ENCODE results near the gene NYAP1.

Gene NYAP1

GRCh38 chr7:100469227-100470044, 14.3 kb upstream of the NYAP1 start (continued):
- TF ChIP-seq ZBTB20 (tag by site-specific recombination; IDR thresholded peaks at IDR 0.05) (no peak), ZNF433 (tag by site-specific recombination; IDR thresholded peaks at IDR 0.05; ENCODE audit: low read depth) (no peak)

GRCh38 chr7:100471021-100471420, 12.7 kb upstream of the NYAP1 start:
- Histone ChIP-seq H3K4me1 (ENCODE audit: control insufficient read depth, insufficient read depth, low read length) (peaks cover 6% of the 10 kb centered on the region), H3K36me3 (ENCODE audit: control insufficient read depth in 2 of 2, insufficient read depth in 1 of 2, low read length in 2 of 2) (peaks cover 3 to 33% of the 10 kb centered on the region in 2 experiments; a peak in 2 of 3 replicates), H3K4me3 (ENCODE audit: low read depth, low read length) (no peak overlapping the region), H3K9me3 (ENCODE audit: control insufficient read depth, insufficient read depth, low read depth, low read length) (no peaks in the 10 kb centered on the region), H3K27ac (ENCODE audit: extremely low read depth, low read depth, low read length) (no peak overlapping the region)
- POLR2A ChIA-PET, result interaction anchor here (1.4 kb wide), 1 partner anchor 8 kb away, joined by 4 read pairs; no protein-coding TSS in a partner anchor
- no peak for TF ChIP-seq GLIS2 (tag by site-specific recombination; IDR thresholded peaks at IDR 0.05)
- no peak for TF ChIP-seq PATZ1 (tag by site-specific recombination; IDR thresholded peaks at IDR 0.05)
- no peak for TF ChIP-seq KLF9 (tag by site-specific recombination; IDR thresholded peaks at IDR 0.05; ENCODE audit: low read depth)
- no peak for TF ChIP-seq ZNF302 (tag by site-specific recombination; IDR thresholded peaks at IDR 0.05; ENCODE audit: low read depth)
- TF ChIP-seq CTCF (tag by site-specific recombination; IDR thresholded peaks at IDR 0.05), result no peak
- TF ChIP-seq ZNF223 (tag by site-specific recombination; IDR thresholded peaks at IDR 0.05), result no peak
- TF ChIP-seq ZNF292 (tag by site-specific recombination; IDR thresholded peaks at IDR 0.05; ENCODE audit: borderline replicate concordance, low read depth), result no peak
- no peak for TF ChIP-seq PRDM6 (tag by site-specific recombination; IDR thresholded peaks at IDR 0.05)
- TF ChIP-seq ZNF274 (IDR thresholded peaks at IDR 0.05; ENCODE audit: low read length), result no peak
- no peak for TF ChIP-seq ZNF274 (tag by site-specific recombination; IDR thresholded peaks at IDR 0.05; ENCODE audit: borderline replicate concordance)
- TF ChIP-seq ZNF747 (tag by site-specific recombination; IDR thresholded peaks at IDR 0.05), result no peak
- TF ChIP-seq HOXC10 (CRISPR knock-in tag; IDR thresholded peaks at IDR 0.05), result no peak
- TF ChIP-seq KLF7 (tag by site-specific recombination; IDR thresholded peaks at IDR 0.05; ENCODE audit: borderline replicate concordance), result no peak
- no peak for TF ChIP-seq SCRT2 (tag by site-specific recombination; IDR thresholded peaks at IDR 0.05)
- TF ChIP-seq ZNF2 (tag by site-specific recombination; IDR thresholded peaks at IDR 0.05), result no peak
- no peak for TF ChIP-seq ZNF140 (tag by site-specific recombination; IDR thresholded peaks at IDR 0.05)
- no peak for TF ChIP-seq ZNF560 (tag by site-specific recombination; IDR thresholded peaks at IDR 0.05; ENCODE audit: borderline replicate concordance)
- no peak for TF ChIP-seq ZNF23 (tag by site-specific recombination; IDR thresholded peaks at IDR 0.05; ENCODE audit: borderline replicate concordance)
- TF ChIP-seq ZBTB11 (tag by site-specific recombination; conservative IDR thresholded peaks at IDR 0.05; ENCODE audit: low read depth), result no peak
- CTCF ChIA-PET, result interaction anchor here (1.0 to 2.9 kb wide), 3 partner anchors 89 to 255 kb away, joined by 4 to 10 read pairs (median 9); no protein-coding TSS in a partner anchor
